H9 (cell line): ENCODE results near the gene MED27. TPM values are rescaled to one million over a fixed set of nuclear protein-coding genes. Genes with fewer than 3 reads are reported as not detected.

Experiments
- DNase-seq: peaks from one replicate; pipeline ENCODE4 v3.0.0-alpha.2; 2017
- H2AFZ ChIP-seq: one replicate; pipeline ENCODE4 v1.6.1; 2013; ENCODE audit warnings: mild to moderate bottlenecking, low read length, control low read depth, moderate library complexity
- H2AK5ac ChIP-seq: 2 replicates; pipeline ENCODE4 v1.6.1; 2013; ENCODE audit warnings: low read length, control low read depth, mixed read lengths; ENCODE audit not compliant: insufficient read length
- H2BK120ac ChIP-seq: one replicate; pipeline ENCODE4 v1.6.1; 2013; ENCODE audit warnings: low read depth, mild to moderate bottlenecking, low read length, control low read depth, inconsistent platforms; ENCODE audit not compliant: poor library complexity, severe bottlenecking
- H2BK12ac ChIP-seq: 2 replicates; pipeline ENCODE4 v1.6.1; 2013; ENCODE audit warnings: low read length, control low read depth, mixed read lengths, low read depth; ENCODE audit not compliant: insufficient read length
- H2BK15ac ChIP-seq: 2 replicates; pipeline ENCODE4 v1.6.1; 2013; ENCODE audit warnings: low read depth, low read length, control low read depth
- H2BK20ac ChIP-seq: one replicate; pipeline ENCODE4 v1.6.1; 2013; ENCODE audit warnings: low read depth, mild to moderate bottlenecking, low read length, control low read depth, inconsistent platforms; ENCODE audit not compliant: poor library complexity, severe bottlenecking
- H2BK5ac ChIP-seq: 2 replicates; pipeline ENCODE4 v1.6.1; 2013; ENCODE audit warnings: low read length, control low read depth, mixed read lengths; ENCODE audit not compliant: insufficient read length
- H3K14ac ChIP-seq: 2 replicates; pipeline ENCODE4 v1.6.1; 2013; ENCODE audit warnings: low read length, control low read depth; ENCODE audit not compliant: insufficient read depth
- H3K18ac ChIP-seq: 2 replicates; pipeline ENCODE4 v1.6.1; 2013; ENCODE audit warnings: low read depth, mild to moderate bottlenecking, mixed read lengths, low read length, control low read depth; ENCODE audit not compliant: insufficient read length
- H3K23ac ChIP-seq: 2 replicates; pipeline ENCODE4 v1.6.1; 2013; ENCODE audit warnings: low read length, control low read depth, mixed read lengths, low read depth; ENCODE audit not compliant: insufficient read length
- H3K23me2 ChIP-seq: 2 replicates; pipeline ENCODE4 v1.6.1; 2013; ENCODE audit warnings: low read depth, mild to moderate bottlenecking, mixed read lengths, low read length, control low read depth; ENCODE audit not compliant: insufficient read length, poor library complexity, severe bottlenecking
- H3K27ac ChIP-seq: 2 replicates; pipeline ENCODE4 v1.5.1; 2013; ENCODE audit warnings: low read length, control low read depth, mixed read lengths, low read depth; ENCODE audit not compliant: insufficient read length
- H3K27me3 ChIP-seq: 2 replicates; pipeline ENCODE4 v1.6.1; 2013; ENCODE audit warnings: low read length, control low read depth, inconsistent platforms; ENCODE audit not compliant: insufficient read depth
- H3K4ac ChIP-seq: 2 replicates; pipeline ENCODE4 v1.6.1; 2013; ENCODE audit warnings: low read depth, mild to moderate bottlenecking, control low read depth, inconsistent platforms, low read length, moderate library complexity
- H3K4me1 ChIP-seq: 2 replicates; pipeline ENCODE4 v1.6.1; 2013; ENCODE audit warnings: low read length, control low read depth, inconsistent platforms; ENCODE audit not compliant: insufficient read depth
- H3K4me2 ChIP-seq: 2 replicates; pipeline ENCODE4 v1.6.1; 2013; ENCODE audit warnings: low read length, control low read depth, mixed read lengths; ENCODE audit not compliant: insufficient read length, insufficient read depth
- H3K56ac ChIP-seq: 2 replicates; pipeline ENCODE4 v1.6.1; 2013; ENCODE audit warnings: low read depth, mild to moderate bottlenecking, mixed read lengths, low read length, control low read depth; ENCODE audit not compliant: insufficient read length
- H3K79me1 ChIP-seq: 2 replicates; pipeline ENCODE4 v1.6.1; 2013; ENCODE audit warnings: low read depth, mild to moderate bottlenecking, moderate library complexity, low read length, control low read depth, inconsistent platforms; ENCODE audit not compliant: insufficient read depth, poor library complexity, severe bottlenecking
- H3K79me2 ChIP-seq: 2 replicates; pipeline ENCODE4 v1.6.1; 2013; ENCODE audit warnings: low read length, control low read depth, inconsistent platforms; ENCODE audit not compliant: insufficient read depth
- H3K9ac ChIP-seq: 2 replicates; pipeline ENCODE4 v1.6.1; 2013; ENCODE audit warnings: low read length, control low read depth, mixed read lengths; ENCODE audit not compliant: insufficient read length; ENCODE audit errors: extremely low read depth
- H3K9me3 ChIP-seq: one replicate; pipeline ENCODE4 v1.6.1; 2013; ENCODE audit warnings: low read depth, low read length, inconsistent platforms; ENCODE audit not compliant: control insufficient read depth
- H3T11ph ChIP-seq: one replicate; pipeline ENCODE4 v1.6.1; 2013; ENCODE audit warnings: mild to moderate bottlenecking, low read length, control low read depth, inconsistent platforms
- H4K20me1 ChIP-seq: one replicate; pipeline ENCODE4 v1.6.1; 2013; ENCODE audit not compliant: control insufficient read depth, insufficient read length, insufficient read depth
- H4K5ac ChIP-seq: 2 replicates; pipeline ENCODE4 v1.6.1; 2013; ENCODE audit warnings: low read depth, mild to moderate bottlenecking, mixed read lengths, low read length, control low read depth; ENCODE audit not compliant: insufficient read length
- H4K8ac ChIP-seq: replicated peaks from 2 replicates; pipeline ENCODE4 v1.6.1; 2013; ENCODE audit warnings: low read length, control low read depth, mixed read lengths, low read depth; ENCODE audit not compliant: insufficient read length
- H4K91ac ChIP-seq: 2 replicates; pipeline ENCODE4 v1.6.1; 2013; ENCODE audit warnings: low read depth, mild to moderate bottlenecking, moderate library complexity, mixed read lengths, low read length, control low read depth; ENCODE audit not compliant: insufficient read length
- H3K27ac Mint-ChIP-seq, 3 experiments: 2 replicates in 2 of 3; 3 replicates in 1 of 3; pipeline ENCODE4 v1.8.0; 2020 to 2021; ENCODE audit warnings: mixed read lengths in 3 of 3, mild to moderate bottlenecking in 1 of 3, moderate library complexity in 1 of 3
- H3K27me3 Mint-ChIP-seq: 2 replicates; pipeline ENCODE4 v1.8.0; 2021; ENCODE audit warnings: low read depth, mild to moderate bottlenecking, moderate library complexity, mixed read lengths
- H3K36me3 Mint-ChIP-seq, 3 experiments: 2 replicates in 2 of 3; 3 replicates in 1 of 3; pipeline ENCODE4 v1.8.0; 2020 to 2021; ENCODE audit warnings: low read depth in 3 of 3, mixed read lengths in 3 of 3; ENCODE audit not compliant: insufficient read depth in 1 of 3
- H3K4me1 Mint-ChIP-seq, 2 experiments: 2 replicates each; pipeline ENCODE4 v1.8.0; 2020; ENCODE audit warnings: mixed read lengths in 2 of 2
- H3K4me3 Mint-ChIP-seq, 2 experiments: 2 replicates in 1 of 2; 3 replicates in 1 of 2; pipeline ENCODE4 v1.8.0; 2020 to 2021; ENCODE audit warnings: mild to moderate bottlenecking in 2 of 2, mixed read lengths in 2 of 2, moderate library complexity in 1 of 2
- H3K9me3 Mint-ChIP-seq, 2 experiments: 2 replicates in 1 of 2; 3 replicates in 1 of 2; pipeline ENCODE4 v1.8.0; 2020; ENCODE audit warnings: mild to moderate bottlenecking in 2 of 2, mixed read lengths in 2 of 2, moderate library complexity in 1 of 2
- CTCF ChIP-seq: fragments of 200-600 bp; sonication (generic); conservative IDR thresholded peaks from 3 replicates; pipeline ENCODE4 v1.8.0; 2021; ENCODE audit warnings: antibody characterized with exemption, mild to moderate bottlenecking
- WGBS: extraction: QIAGEN DNeasy Blood & Tissue Kit; methylation state at CpG from one replicate; pipeline ENCODE4 v1.1.7; 2013; ENCODE audit warnings: missing lambda C conversion rate, low lambda C conversion rate, mixed read lengths; ENCODE audit not compliant: insufficient read length; ENCODE audit errors: extremely low coverage; 5-methylcytosine and 5-hydroxymethylcytosine counted together
- total RNA-seq: library from RNA; stranded (reverse); gene quantifications from 2 replicates; pipeline ENCODE4 v1.2.1, GENCODE V29; 2021

MED27 gene
- total RNA-seq, 1 experiment from 2014 or later, result 33.5 TPM

- Histone ChIP-seq H4K20me1 (no peaks in the 10 kb centered on the region), H3K4me2 (no peak overlapping the region), H4K91ac (no peak overlapping the region), H4K8ac (no peak overlapping the region), H3K18ac (no peak overlapping the region), H2BK20ac (no peak overlapping the region), H2BK12ac (no peak overlapping the region), H3K56ac (no peak overlapping the region), H3K4me1 (peaks cover 16% of the 10 kb centered on the region; the same call in 1 of the 2 replicates), H3K79me1 (no peaks in the 10 kb centered on the region), H2AFZ (no peak overlapping the region), H2AK5ac (no peak overlapping the region), H3K14ac (no peak overlapping the region; the same call in 1 of the 2 replicates), H3K23ac (no peak overlapping the region), H3K4ac (no peak overlapping the region), H3K27ac (no peak overlapping the region), H3K9me3 (no peaks in the 10 kb centered on the region), H2BK5ac (no peak overlapping the region), H2BK15ac (no peak overlapping the region), H3K27me3 (no peaks in the 10 kb centered on the region), H3K79me2 (no peaks in the 10 kb centered on the region), H3T11ph (no peak overlapping the region), H4K5ac (no peak overlapping the region), H3K9ac (no peak overlapping the region), H2BK120ac (no peak overlapping the region), H3K23me2 (no peaks in the 10 kb centered on the region)
- Mint-ChIP-seq H3K4me1 (peaks cover 53 to 58% of the 10 kb centered on the region in 2 experiments), H3K36me3 (peaks cover 0 to 10% (median 3%) of the 10 kb centered on the region in 3 experiments; a peak in 3 of 7 replicates), H3K27ac (no peak overlapping the region), H3K4me3 (no peak overlapping the region), H3K9me3 (no peaks in the 10 kb centered on the region), H3K27me3 (no peaks in the 10 kb centered on the region)
- TF ChIP-seq CTCF, result no peak
- no CpG with 5 or more reads among the region's 6 CpGs for WGBS
- no peak for DNase-seq
Observed at GRCh38 chr9:132005899-132006298, 73.8 kb downstream of the MED27 start.
